ENCODE measurements around the gene ADGRV1. TPM values are rescaled to one million over a fixed set of nuclear protein-coding genes. Genes with fewer than 3 reads are reported as not detected.

Gene ADGRV1
- total and polyA plus RNA-seq, 9 of the 15 experiments (the other 6 are each of a cell fraction or from before 2014, with no cell fraction given), result 21.7 to 156 (median 58.2) TPM

GRCh38 chr5:90586469-90586868 lies 27.9 kb downstream of the ADGRV1 start (continued):
- no peak for TF ChIP-seq CTCF (IDR thresholded peaks at IDR 0.05 in 2 of 3, conservative IDR thresholded peaks at IDR 0.05 in 1 of 3; ENCODE audit: insufficient read depth in 2 of 3, low read depth in 1 of 3, low read length in 3 of 3)
- no peak for TF ChIP-seq ATF4 (CRISPR knock-in tag; IDR thresholded peaks at IDR 0.05)
- no peak for TF ChIP-seq CEBPG (CRISPR knock-in tag; IDR thresholded peaks at IDR 0.05)
- TF ChIP-seq CEBPG (tag; conservative IDR thresholded peaks at IDR 0.05 in 1 of 2, IDR thresholded peaks at IDR 0.05 in 1 of 2), result peak; percentile 11 to 53; a peak in 2 of 4 replicates
- no peak for TF ChIP-seq FOXM1 (IDR thresholded peaks at IDR 0.05; ENCODE audit: low read depth)
- TF ChIP-seq FOXM1 (CRISPR knock-in tag; IDR thresholded peaks at IDR 0.05; ENCODE audit: low read depth), result no peak
- TF ChIP-seq PREB (CRISPR knock-in tag; IDR thresholded peaks at IDR 0.05), result no peak
- TF ChIP-seq ZNF277 (CRISPR knock-in tag; IDR thresholded peaks at IDR 0.05; ENCODE audit: borderline replicate concordance), result no peak
- no peak for TF ChIP-seq GTF3C2 (IDR thresholded peaks at IDR 0.05; ENCODE audit: borderline replicate concordance, extremely low read depth, insufficient read length)
- TF ChIP-seq CEBPB (tag; IDR thresholded peaks at IDR 0.05), result peak; percentile 69
- no peak for TF ChIP-seq HEY1 (CRISPR knock-in tag; IDR thresholded peaks at IDR 0.05; ENCODE audit: borderline replicate concordance)
- no peak for TF ChIP-seq GTF2F1 (IDR thresholded peaks at IDR 0.05; ENCODE audit: low read depth, low read length)
- TF ChIP-seq FOXA3 (CRISPR knock-in tag; conservative IDR thresholded peaks at IDR 0.05 in 1 of 2, IDR thresholded peaks at IDR 0.05 in 1 of 2), result no peak

Data from K562 (cell line).